Testis (tissue), 3 donors: ENCODE data around the gene CNKSR3. TPM values are rescaled to one million over a fixed set of nuclear protein-coding genes. Genes with fewer than 3 reads are reported as not detected.

Experiments used
- DNase-seq: peaks from one replicate; pipeline ENCODE4 v3.0.0-alpha.2; 2019
- H3K27ac ChIP-seq, 2 donors: fragments of 200-600 bp; sonication (generic); one replicate each; pipeline ENCODE4 v1.5.1; 2019
- H3K27me3 ChIP-seq: fragments of 200-600 bp; sonication (generic); one replicate; pipeline ENCODE4 v1.5.1; 2019
- H3K36me3 ChIP-seq: fragments of 200-600 bp; sonication (generic); one replicate; pipeline ENCODE4 v1.5.1; 2017; ENCODE audit warnings: low read depth; ENCODE audit errors: missing control alignments
- H3K4me1 ChIP-seq: fragments of 200-600 bp; sonication (generic); one replicate; pipeline ENCODE4 v1.5.1; 2019
- H3K4me3 ChIP-seq, 2 donors: fragments of 200-600 bp; sonication (generic); one replicate each; pipeline ENCODE4 v1.5.1; 2017 to 2019
- H3K9me3 ChIP-seq: fragments of 200-600 bp; sonication (generic); one replicate; pipeline ENCODE4 v1.5.1; 2017
- POLR2A ChIP-seq: fragments of 450-650 bp; IDR thresholded peaks from one replicate; pipeline ENCODE4 v1.6.1; 2017; ENCODE audit warnings: antibody characterized with exemption, mild to moderate bottlenecking, moderate library complexity
- WGBS, 2 donors: methylation state at CpG; one replicate each; pipeline ENCODE4 v1.1.5; 2018; 5-methylcytosine and 5-hydroxymethylcytosine counted together
- intact Hi-C: fragments of 100-400 bp; cut with DNase I; formaldehyde crosslinking; loops from one replicate; pipeline ENCODE4 v1.15.1; 2023; ENCODE audit warnings: low total_unique reads
- polyA plus RNA-seq: library from polyadenylated mRNA; stranded (reverse); fragments of 350-450 nt; fragmentation: Illumina TruSeq; extraction: RNeasy Lipid Tissue Mini Kit (QIAGEN cat#74804); gene quantifications from one replicate; pipeline ENCODE4 v1.2.3, GENCODE V29; 2014; ENCODE audit warnings: low read depth, low replicate concordance; ENCODE audit not compliant: insufficient read depth
- total RNA-seq, 2 donors: library from RNA; depleted of rRNA; stranded (reverse); fragments of >200 nt; gene quantifications; one replicate each; pipeline ENCODE4 v1.2.3, GENCODE V29; 2016
- TF ChIP-seq, protein P1 (sequence below), 3 experiments: fragments of 450-650 bp in 2 of 3; fragments of 200-600 bp in 1 of 3; sonication (generic) in 1 of 3; IDR thresholded peaks; one replicate each; pipeline ENCODE4 v1.5.1; 2016 to 2019; ENCODE audit warnings: antibody characterized with exemption in 3 of 3, mild to moderate bottlenecking in 2 of 3, moderate library complexity in 1 of 3

Gene CNKSR3
- total and polyA plus RNA-seq, 3 donors from 2014 or later, result 26.0 to 28.7 (median 26.0) TPM

DNA sequence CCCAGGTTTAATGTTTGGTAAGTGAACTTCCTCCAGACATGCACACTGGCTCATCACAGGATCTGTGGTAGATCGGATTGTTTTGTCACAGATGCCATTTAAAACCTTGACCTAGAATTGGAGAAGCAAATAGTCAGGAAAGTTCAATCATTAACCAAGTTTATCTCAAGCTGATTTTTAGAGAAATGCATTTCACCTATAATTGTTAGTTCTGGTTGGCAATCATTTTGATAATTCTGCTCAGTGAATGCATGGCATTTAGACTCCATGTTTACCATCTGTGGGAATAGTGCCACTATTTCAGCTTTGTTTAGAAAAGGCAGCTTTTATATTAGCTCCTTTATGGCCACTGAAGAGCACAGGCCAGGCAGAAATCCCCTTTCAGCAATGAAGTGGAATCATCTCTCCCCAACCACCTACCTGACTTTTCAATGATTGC lies 80.0 kb downstream of the CNKSR3 start:
- H3K27ac ChIP-seq, result no peak overlapping the region
- H3K4me3 ChIP-seq, result no peak overlapping the region
- H3K36me3 ChIP-seq, result no peaks in the 10 kb centered on the region
- no peaks in the 10 kb centered on the region for H3K27me3 ChIP-seq
- intact Hi-C loops, result no loop called here
- no peaks in the 10 kb centered on the region for H3K9me3 ChIP-seq
- WGBS, 2 donors, result 33 to 42% methylated on average over 1 of the region's 1 CpG
- no peak for DNase-seq
- peaks cover 17% of the 10 kb centered on the region for H3K4me1 ChIP-seq
- TF ChIP-seq POLR2A, result no peak
- TF ChIP-seq, protein P1, sequence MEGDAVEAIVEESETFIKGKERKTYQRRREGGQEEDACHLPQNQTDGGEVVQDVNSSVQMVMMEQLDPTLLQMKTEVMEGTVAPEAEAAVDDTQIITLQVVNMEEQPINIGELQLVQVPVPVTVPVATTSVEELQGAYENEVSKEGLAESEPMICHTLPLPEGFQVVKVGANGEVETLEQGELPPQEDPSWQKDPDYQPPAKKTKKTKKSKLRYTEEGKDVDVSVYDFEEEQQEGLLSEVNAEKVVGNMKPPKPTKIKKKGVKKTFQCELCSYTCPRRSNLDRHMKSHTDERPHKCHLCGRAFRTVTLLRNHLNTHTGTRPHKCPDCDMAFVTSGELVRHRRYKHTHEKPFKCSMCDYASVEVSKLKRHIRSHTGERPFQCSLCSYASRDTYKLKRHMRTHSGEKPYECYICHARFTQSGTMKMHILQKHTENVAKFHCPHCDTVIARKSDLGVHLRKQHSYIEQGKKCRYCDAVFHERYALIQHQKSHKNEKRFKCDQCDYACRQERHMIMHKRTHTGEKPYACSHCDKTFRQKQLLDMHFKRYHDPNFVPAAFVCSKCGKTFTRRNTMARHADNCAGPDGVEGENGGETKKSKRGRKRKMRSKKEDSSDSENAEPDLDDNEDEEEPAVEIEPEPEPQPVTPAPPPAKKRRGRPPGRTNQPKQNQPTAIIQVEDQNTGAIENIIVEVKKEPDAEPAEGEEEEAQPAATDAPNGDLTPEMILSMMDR (IDR thresholded peaks at IDR 0.05), result no peak

DNA sequence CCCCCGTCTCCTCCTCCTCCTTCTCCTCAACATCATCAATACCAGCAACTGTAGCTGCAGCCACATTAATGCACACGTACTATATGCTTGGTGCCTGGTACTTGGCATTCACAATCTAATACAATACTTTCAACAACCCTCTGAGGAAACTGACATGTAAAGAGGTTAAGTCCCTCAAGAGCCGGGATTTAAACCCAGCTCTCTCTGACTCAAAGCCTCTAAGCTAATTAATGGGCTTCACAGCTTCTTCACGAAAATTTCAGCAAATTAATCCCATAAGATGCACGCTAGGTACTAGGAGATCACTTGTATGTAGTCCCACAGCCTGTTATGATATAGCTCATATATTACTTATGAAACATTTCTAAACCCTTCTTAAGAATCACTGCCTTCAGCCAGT lies 80.8 kb downstream of the CNKSR3 start:
- peaks cover 17% of the 10 kb centered on the region for H3K4me1 ChIP-seq
- no peak overlapping the region for H3K27ac ChIP-seq
- no peak for DNase-seq
- intact Hi-C loops, result no loop called here
- H3K9me3 ChIP-seq, result no peaks in the 10 kb centered on the region
- TF ChIP-seq POLR2A, result no peak
- TF ChIP-seq, protein P1 (IDR thresholded peaks at IDR 0.05), result no peak
- H3K4me3 ChIP-seq, result no peak overlapping the region
- WGBS, 2 donors, result 91 to 95% methylated on average over 5 of the region's 5 CpGs
- no peaks in the 10 kb centered on the region for H3K36me3 ChIP-seq
- no peaks in the 10 kb centered on the region for H3K27me3 ChIP-seq

DNA sequence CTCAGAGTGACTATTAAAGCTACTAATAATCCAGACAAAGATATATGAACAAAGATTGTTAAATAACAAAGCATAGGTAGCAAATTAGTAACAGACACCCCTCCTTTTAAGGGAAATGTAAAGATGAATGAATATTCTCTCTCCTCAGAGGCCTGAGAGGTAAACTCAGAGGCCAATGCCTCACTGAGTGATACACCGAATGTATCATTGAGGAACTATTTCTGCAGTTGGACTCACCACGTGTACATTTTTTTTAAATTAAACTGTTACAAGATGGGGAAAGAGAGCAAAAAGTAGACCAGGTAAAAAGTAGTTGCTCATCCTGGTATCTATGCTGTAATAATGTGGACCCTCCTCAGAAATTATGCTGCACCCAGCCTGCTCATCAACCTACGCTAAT lies 81.6 kb downstream of the CNKSR3 start:
- no peak overlapping the region for H3K27ac ChIP-seq

DNA sequence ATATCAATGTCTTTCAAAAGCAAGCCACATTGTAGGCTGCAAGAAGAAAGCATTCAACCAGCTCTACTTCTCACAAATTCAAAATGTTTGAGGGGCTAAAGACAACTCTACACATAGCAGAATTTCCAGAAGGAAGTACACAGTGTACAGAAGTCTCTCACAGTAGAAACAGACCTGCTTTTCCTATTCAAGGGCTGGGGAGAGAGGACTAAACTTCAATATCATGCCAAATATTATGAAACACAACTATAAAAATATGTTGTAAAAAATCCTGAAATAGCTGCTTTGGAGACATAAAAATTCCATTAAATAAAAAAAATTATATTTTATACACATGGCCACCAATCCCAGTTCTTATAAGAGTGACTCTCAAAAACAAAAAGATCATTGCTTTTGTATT lies 83.0 kb downstream of the CNKSR3 start:
- H3K4me3 ChIP-seq, result no peak overlapping the region
- TF ChIP-seq, protein P1 (IDR thresholded peaks at IDR 0.05), result no peak
- TF ChIP-seq POLR2A, result no peak
- no peaks in the 10 kb centered on the region for H3K36me3 ChIP-seq
- no peaks in the 10 kb centered on the region for H3K27me3 ChIP-seq
- H3K4me1 ChIP-seq, result peaks cover 7% of the 10 kb centered on the region
- no peaks in the 10 kb centered on the region for H3K9me3 ChIP-seq
- intact Hi-C loops, result no loop called here
- DNase-seq, result no peak
- peak overlapping the region in 1 of 2 donors; percentile 11 for H3K27ac ChIP-seq

More for the DNA sequence above, 81.6 kb downstream of the CNKSR3 start:
- 75 to 76% methylated on average over 3 of the region's 3 CpGs for WGBS, 2 donors
- no peaks in the 10 kb centered on the region for H3K27me3 ChIP-seq
- H3K4me1 ChIP-seq, result peaks cover 17% of the 10 kb centered on the region
- no peaks in the 10 kb centered on the region for H3K36me3 ChIP-seq
- no peaks in the 10 kb centered on the region for H3K9me3 ChIP-seq
- TF ChIP-seq, protein P1 (IDR thresholded peaks at IDR 0.05), result no peak
- TF ChIP-seq POLR2A, result no peak
- no peak for DNase-seq
- H3K4me3 ChIP-seq, result no peak overlapping the region
- intact Hi-C loops, result no loop called here

DNA sequence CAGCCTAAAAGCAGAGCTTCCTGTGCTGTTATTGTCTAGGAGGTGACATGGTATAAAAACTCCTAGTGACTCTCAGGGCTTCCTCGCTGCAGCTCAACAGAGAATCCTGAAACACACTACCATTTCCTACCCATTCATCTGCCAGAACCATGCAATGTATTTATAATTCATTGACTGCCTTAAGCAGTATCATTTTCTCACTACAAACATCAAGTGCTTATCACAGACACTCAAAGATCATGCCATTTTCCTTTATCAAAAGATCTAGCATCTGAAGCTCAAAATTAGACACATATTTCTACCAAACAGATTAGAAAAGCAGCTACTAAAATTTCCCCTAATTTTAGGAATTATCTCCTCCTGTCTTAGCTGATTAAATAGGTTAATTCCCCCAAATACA lies 83.5 kb downstream of the CNKSR3 start:
- Histone ChIP-seq H3K9me3 (no peaks in the 10 kb centered on the region), H3K36me3 (no peaks in the 10 kb centered on the region), H3K4me3 (no peak overlapping the region), H3K27ac (peak overlapping the region in 1 of 2 donors; percentile 11), H3K4me1 (peaks cover 7% of the 10 kb centered on the region), H3K27me3 (no peaks in the 10 kb centered on the region)
- intact Hi-C loops, result no loop called here
- WGBS, 2 donors, result 84 to 85% methylated on average over 1 of the region's 1 CpG
- no peak for TF ChIP-seq POLR2A
- DNase-seq, result no peak
